H1 (cell line): Measurements from ENCODE around the gene SRRM2. TPM values are rescaled to one million over a fixed set of nuclear protein-coding genes. Genes with fewer than 3 reads are reported as not detected.

Experiments
- CTCF ChIA-PET: fragments of 300-600 bp; sonication (Branson Sonifier 250); formaldehyde crosslinking; loops from one replicate; lab custom pipeline; 2021; ENCODE audit not compliant: partially characterized antibody; lab: Charles Lee
- POLR2A ChIA-PET: fragments of 300-600 bp; sonication (Branson Sonifier 250); formaldehyde crosslinking; loops from one replicate; lab custom pipeline; 2021; ENCODE audit warnings: inconsistent platforms; ENCODE audit not compliant: partially characterized antibody; lab: Charles Lee
- DNase-seq, 2 experiments: peaks; one replicate each; pipeline versions ENCODE4 v3.0.0 to v3.0.0-alpha.2; 2010 to 2022; ENCODE audit warnings: low spot score in 2 of 2, low read depth in 1 of 2, mixed read lengths in 1 of 2
- FAIRE-seq: peaks from 2 replicates; lab custom pipeline; 2011; peaks lifted over from hg19 to GRCh38; lab: Jason Lieb, UNC
- H2AFZ ChIP-seq: 2 replicates; pipeline ENCODE4 v1.8.1; 2012; ENCODE audit warnings: low read length, inconsistent platforms
- H2AK5ac ChIP-seq: 2 replicates; pipeline ENCODE4 v1.6.1; 2013; ENCODE audit warnings: low read depth, low read length
- H2BK120ac ChIP-seq: replicated peaks from 2 replicates; pipeline ENCODE3; 2013; ENCODE audit warnings: low read depth, low read length, inconsistent platforms
- H2BK12ac ChIP-seq: 2 replicates; pipeline ENCODE4 v1.6.1; 2013; ENCODE audit warnings: low read depth, low read length
- H2BK15ac ChIP-seq: 2 replicates; pipeline ENCODE4 v1.6.1; 2013; ENCODE audit warnings: low read length
- H2BK20ac ChIP-seq: 2 replicates; pipeline ENCODE4 v1.6.1; 2013; ENCODE audit warnings: low read length
- H2BK5ac ChIP-seq: 2 replicates; pipeline ENCODE4 v1.6.1; 2013; ENCODE audit warnings: low read depth, low read length
- H3K14ac ChIP-seq: 2 replicates; pipeline ENCODE4 v1.6.1; 2013; ENCODE audit warnings: inconsistent platforms; ENCODE audit not compliant: insufficient read length
- H3K18ac ChIP-seq: 2 replicates; pipeline ENCODE4 v1.6.1; 2013; ENCODE audit warnings: low read length; ENCODE audit errors: extremely low read depth
- H3K23ac ChIP-seq: 2 replicates; pipeline ENCODE4 v1.6.1; 2013; ENCODE audit warnings: inconsistent platforms; ENCODE audit not compliant: insufficient read length
- H3K23me2 ChIP-seq: 2 replicates; pipeline ENCODE4 v1.6.1; 2013; ENCODE audit warnings: low read depth, low read length
- H3K27ac ChIP-seq: 2 replicates; pipeline ENCODE4 v1.6.1; 2011; ENCODE audit warnings: low read depth, low read length, inconsistent platforms
- H3K27me3 ChIP-seq, 4 experiments: replicated peaks in 1 of 4; 1 replicate in 1 of 4; 2 replicates in 3 of 4; pipeline versions ENCODE4 v1.6.1 to v1.8.1; 2011 to 2013; ENCODE audit warnings: low read length in 3 of 4, mild to moderate bottlenecking in 3 of 4, inconsistent platforms in 2 of 4, mixed read lengths in 2 of 4, moderate library complexity in 1 of 4; ENCODE audit not compliant: control insufficient read depth in 3 of 4, insufficient read depth in 3 of 4; ENCODE audit errors: extremely low read depth in 1 of 4
- H3K36me3 ChIP-seq, 4 experiments: 2 replicates each; pipeline versions ENCODE4 v1.6.1 to v1.8.1; 2011 to 2013; ENCODE audit warnings: mild to moderate bottlenecking in 4 of 4, low read length in 3 of 4, moderate library complexity in 2 of 4, control low read depth in 1 of 4, inconsistent platforms in 1 of 4; ENCODE audit not compliant: insufficient read depth in 4 of 4, control insufficient read depth in 2 of 4
- H3K4ac ChIP-seq: replicated peaks from 2 replicates; pipeline ENCODE3; 2013; ENCODE audit warnings: low read length, low read depth, mixed read lengths, inconsistent platforms; ENCODE audit not compliant: insufficient read length
- H3K4me1 ChIP-seq, 4 experiments: replicated peaks in 1 of 4; 1 replicate in 1 of 4; 2 replicates in 3 of 4; pipeline versions ENCODE4 v1.6.1 to v1.8.1; 2011 to 2013; ENCODE audit warnings: low read length in 3 of 4, inconsistent platforms in 2 of 4, mixed read lengths in 1 of 4; ENCODE audit not compliant: insufficient read depth in 4 of 4, control insufficient read depth in 3 of 4
- H3K4me2 ChIP-seq, 2 experiments: 2 replicates each; pipeline versions ENCODE4 v1.6.1 to v1.8.1; 2011 to 2013; ENCODE audit warnings: low read depth in 2 of 2, low read length in 2 of 2, control low read depth in 1 of 2, inconsistent platforms in 1 of 2, mild to moderate bottlenecking in 1 of 2; ENCODE audit not compliant: insufficient read depth in 1 of 2
- H3K4me3 ChIP-seq, 4 experiments: fragments of 200-600, 300-600 bp in 1 of 4; sonication (generic), shearing (Covaris generic), sonication (Bioruptor Twin) in 1 of 4; 2 replicates each; pipeline versions ENCODE4 v1.5.1 to v1.8.1; 2011 to 2016; ENCODE audit warnings: low read length in 4 of 4, low read depth in 3 of 4, control low read depth in 2 of 4, inconsistent platforms in 2 of 4, mild to moderate bottlenecking in 2 of 4, mixed read lengths in 1 of 4, moderate library complexity in 1 of 4; ENCODE audit not compliant: insufficient read depth in 2 of 4; ENCODE audit errors: extremely low read depth in 1 of 4
- H3K56ac ChIP-seq: replicated peaks from 2 replicates; pipeline ENCODE3; 2013; ENCODE audit warnings: low read depth, mild to moderate bottlenecking, mixed read lengths, low read length, inconsistent platforms; ENCODE audit not compliant: insufficient read length
- H3K79me1 ChIP-seq: 2 replicates; pipeline ENCODE4 v1.6.1; 2013; ENCODE audit warnings: low read depth, low read length, control low read depth
- H3K79me2 ChIP-seq, 2 experiments: 2 replicates each; pipeline versions ENCODE4 v1.6.1 to v1.8.1; 2012 to 2013; ENCODE audit warnings: low read length in 2 of 2, mild to moderate bottlenecking in 2 of 2, inconsistent platforms in 1 of 2; ENCODE audit not compliant: insufficient read depth in 2 of 2, control insufficient read depth in 1 of 2
- H3K9ac ChIP-seq, 4 experiments: replicated peaks in 1 of 4; 1 replicate in 1 of 4; 2 replicates in 3 of 4; pipeline versions ENCODE4 v1.6.1 to v1.8.1; 2011 to 2013; ENCODE audit warnings: low read depth in 3 of 4, low read length in 3 of 4, control low read depth in 2 of 4, mild to moderate bottlenecking in 2 of 4, moderate library complexity in 2 of 4, inconsistent platforms in 1 of 4; ENCODE audit errors: extremely low read depth in 1 of 4
- H3K9me3 ChIP-seq, 2 experiments: 2 replicates each; pipeline versions ENCODE4 v1.6.1 to v1.8.1; 2012 to 2013; ENCODE audit warnings: mild to moderate bottlenecking in 2 of 2, moderate library complexity in 2 of 2, control low read depth in 1 of 2, inconsistent platforms in 1 of 2, low read depth in 1 of 2, low read length in 1 of 2, mixed read lengths in 1 of 2; ENCODE audit not compliant: insufficient read depth in 2 of 2
- H4K20me1 ChIP-seq, 2 experiments: replicated peaks in 1 of 2; 2 replicates each; pipeline versions ENCODE3 to v1.8.1; 2011 to 2013; ENCODE audit warnings: inconsistent platforms in 2 of 2, low read length in 2 of 2, mild to moderate bottlenecking in 1 of 2; ENCODE audit not compliant: insufficient read depth in 2 of 2, control insufficient read depth in 1 of 2
- H4K5ac ChIP-seq: 2 replicates; pipeline ENCODE4 v1.6.1; 2013; ENCODE audit warnings: low read length, low read depth, mixed read lengths, inconsistent platforms; ENCODE audit not compliant: insufficient read length
- H4K8ac ChIP-seq: 2 replicates; pipeline ENCODE4 v1.8.0; 2013; ENCODE audit warnings: mild to moderate bottlenecking, moderate library complexity, low read length, inconsistent platforms; ENCODE audit not compliant: insufficient read depth; ENCODE audit errors: extremely low read depth
- H4K91ac ChIP-seq: replicated peaks from 2 replicates; pipeline ENCODE3; 2013; ENCODE audit warnings: low read length, mixed read lengths, inconsistent platforms; ENCODE audit not compliant: insufficient read length
- ATF2 ChIP-seq: IDR thresholded peaks from 2 replicates; pipeline ENCODE4 v1.6.1; 2012; ENCODE audit warnings: low read length, inconsistent platforms
- EP300 ChIP-seq, 2 experiments: IDR thresholded peaks; 1 replicate in 1 of 2; 2 replicates in 1 of 2; pipeline ENCODE4 v1.6.1; 2011 to 2012; ENCODE audit warnings: low read depth in 2 of 2, low read length in 2 of 2, mild to moderate bottlenecking in 2 of 2, borderline replicate concordance in 1 of 2, inconsistent platforms in 1 of 2, moderate library complexity in 1 of 2
- FOSL1 ChIP-seq: IDR thresholded peaks from 2 replicates; pipeline ENCODE4 v1.6.1; 2011; ENCODE audit warnings: mild to moderate bottlenecking, low read depth, low read length, moderate library complexity; ENCODE audit not compliant: insufficient read depth
- JUN ChIP-seq: IDR thresholded peaks from 2 replicates; pipeline ENCODE4 v1.6.1; 2011; ENCODE audit warnings: low read depth, mild to moderate bottlenecking, improper control_type of control experiment, low read length
- KDM1A ChIP-seq: fragments of 200-600, 300-600 bp; sonication (generic); IDR thresholded peaks from 2 replicates; pipeline ENCODE4 v1.7.1; 2016; ENCODE audit warnings: mild to moderate bottlenecking, low read length, borderline replicate concordance
- KDM5A ChIP-seq: fragments of 200-600 bp; IDR thresholded peaks from 2 replicates; pipeline ENCODE4 v1.7.1; 2012; ENCODE audit warnings: mild to moderate bottlenecking, low read length, inconsistent platforms, mixed read lengths
- RBBP5 ChIP-seq: IDR thresholded peaks from 2 replicates; pipeline ENCODE4 v1.7.1; 2012; ENCODE audit warnings: low read depth, mild to moderate bottlenecking, inconsistent platforms, low read length, moderate library complexity, borderline replicate concordance
- SAP30 ChIP-seq: fragments of 300-600 bp; sonication (generic); IDR thresholded peaks from 2 replicates; pipeline ENCODE4 v1.7.1; 2012; ENCODE audit warnings: low read length, moderate library complexity, mild to moderate bottlenecking, inconsistent platforms; ENCODE audit not compliant: insufficient read depth, insufficient replicate concordance
- SIRT6 ChIP-seq: IDR thresholded peaks from one replicate; pipeline ENCODE4 v1.7.1; 2012; ENCODE audit warnings: low read length, inconsistent platforms
- TAF1 ChIP-seq: IDR thresholded peaks from 2 replicates; pipeline ENCODE4 v1.6.1; 2011; ENCODE audit warnings: mild to moderate bottlenecking, low read depth, low read length
- WGBS, 2 experiments: shearing (Covaris generic) in 1 of 2; methylation state at CpG; one replicate each; pipeline versions ENCODE4 v1.1.6 to v1.1.7; 2013 to 2015; ENCODE audit warnings: low lambda C conversion rate in 2 of 2, mixed read lengths in 2 of 2, inconsistent platforms in 1 of 2, low coverage in 1 of 2, missing lambda C conversion rate in 1 of 2; ENCODE audit not compliant: insufficient replicate concordance in 2 of 2, insufficient coverage in 1 of 2, insufficient read length in 1 of 2; ENCODE audit errors: extremely low coverage in 1 of 2, missing lambda C conversion rate in 1 of 2; 5-methylcytosine and 5-hydroxymethylcytosine counted together
- polyA plus RNA-seq, 7 experiments: library from polyadenylated mRNA; depleted of rRNA in 3 of 7; stranded (reverse) in 5 of 7; unstranded in 2 of 7; fragments of >200 nt in 5 of 7; fragments of 200-250 nt in 2 of 7; gene quantifications; 1 replicate in 5 of 7; 2 replicates in 1 of 7; 4 replicates in 1 of 7; pipeline versions ENCODE4 v1.2.1 to v1.2.3, GENCODE V29; 2011 to 2013; ENCODE audit warnings: missing spikeins in 2 of 7, mixed read lengths in 2 of 7
- total RNA-seq: library from RNA; stranded (reverse); fragmentation: NEBNext Ultra II Directional; extraction: Animal tissue kit (Norgen Biotek cat#: 25700); gene quantifications from 2 replicates; pipeline ENCODE4 v1.2.1, GENCODE V29; 2021

The SRRM2 gene
- total and polyA plus RNA-seq, 2 of the 8 experiments (the other 6 are each of a cell fraction or from before 2014, with no cell fraction given) = 300 to 579 TPM

GRCh38 chr16:2806286-2806685 is 53.8 kb downstream of the SRRM2 start:
- no peak overlapping the region for H2BK20ac ChIP-seq
- FAIRE-seq = no peak
- no peak for TF ChIP-seq RBBP5
- no peak for TF ChIP-seq TAF1
- no peak for TF ChIP-seq ATF2
- TF ChIP-seq FOSL1 = no peak
- no peak for TF ChIP-seq EP300 (IDR thresholded peaks at IDR 0.05; ENCODE audit: borderline replicate concordance in 1 of 2, low read depth in 2 of 2, low read length in 2 of 2)
- no peak for TF ChIP-seq SAP30
- TF ChIP-seq SIRT6 = no peak
- TF ChIP-seq KDM5A = no peak
- no peak for TF ChIP-seq JUN
- no peak for TF ChIP-seq KDM1A

More at GRCh38 chr16:2806286-2806685, 53.8 kb downstream of the SRRM2 start:
- no peak overlapping the region for H3K18ac ChIP-seq
- H3K23ac ChIP-seq = no peak overlapping the region
- no peak overlapping the region for H2BK120ac ChIP-seq
- no peaks in the 10 kb centered on the region for H3K79me1 ChIP-seq
- POLR2A ChIA-PET = no interaction called here
- no peak overlapping the region for H3K4me2 ChIP-seq
- H3K23me2 ChIP-seq = no peaks in the 10 kb centered on the region
- no peak overlapping the region for H3K9ac ChIP-seq
- H3K36me3 ChIP-seq = no peaks in the 10 kb centered on the region
- H3K9me3 ChIP-seq = peaks cover 13 to 24% of the 10 kb centered on the region in 2 experiments
- no peak overlapping the region for H2BK15ac ChIP-seq
- H2BK5ac ChIP-seq = no peak overlapping the region
- CTCF ChIA-PET = interaction anchor here (0.9 to 1.1 kb wide), 2 partner anchors 18 to 23 kb away, joined by 3 to 4 read pairs; no protein-coding TSS in a partner anchor
- H3K56ac ChIP-seq = no peak overlapping the region
- H4K5ac ChIP-seq = no peak overlapping the region
- no peak overlapping the region for H2AFZ ChIP-seq
- 85% methylated on average over 5 of the region's 5 CpGs; no CpG with 5 or more reads in 1 of the 2 experiments for WGBS, 2 experiments
- H2BK12ac ChIP-seq = no peak overlapping the region
- no peak overlapping the region for H3K14ac ChIP-seq
- H3K4me3 ChIP-seq = no peak overlapping the region
- H2AK5ac ChIP-seq = no peak overlapping the region
- H3K27me3 ChIP-seq = no peaks in the 10 kb centered on the region; a peak in 1 of 7 replicates
- H4K20me1 ChIP-seq = peaks cover 0 to 2% of the 10 kb centered on the region in 2 experiments
- no peaks in the 10 kb centered on the region for H3K79me2 ChIP-seq
- no peak for DNase-seq
- no peak overlapping the region for H4K8ac ChIP-seq
- H4K91ac ChIP-seq = no peak overlapping the region
- no peak overlapping the region for H3K27ac ChIP-seq
- H3K4me1 ChIP-seq = no peaks in the 10 kb centered on the region
- no peak overlapping the region for H3K4ac ChIP-seq
